SK-N-MC (cell line): ENCODE measurements around the gene EN2.

ENCODE experiments used
- DNase-seq: peaks from one replicate; pipeline ENCODE4 v3.0.0-alpha.2; 2011; ENCODE audit warnings: low read depth, low spot score
- H3K27ac ChIP-seq: fragments of 200-600 bp; sonication (generic); 2 replicates; pipeline ENCODE4 v1.5.1; 2016; ENCODE audit warnings: mixed run types
- H3K36me3 ChIP-seq: fragments of 200-600 bp; sonication (generic); 2 replicates; pipeline ENCODE4 v1.6.1; 2017; ENCODE audit warnings: antibody characterized with exemption, low read length, mixed read lengths; ENCODE audit not compliant: insufficient read depth
- H3K4me3 ChIP-seq: fragments of 200-600 bp; sonication (generic); 2 replicates; pipeline ENCODE4 v1.5.1; 2016
- H3K9ac ChIP-seq: fragments of 200-600 bp; sonication (generic); 2 replicates; pipeline ENCODE4 v1.8.0; 2017; ENCODE audit warnings: mixed run types, mixed read lengths; ENCODE audit not compliant: insufficient read length
- H3K9me3 ChIP-seq: fragments of 200-600 bp; sonication (generic); 2 replicates; pipeline ENCODE4 v1.6.1; 2017; ENCODE audit warnings: low read depth, mild to moderate bottlenecking, antibody characterized with exemption, low read length, moderate library complexity, mixed read lengths
- EZH2 ChIP-seq: fragments of 200-600 bp; sonication (generic); IDR thresholded peaks from one replicate; pipeline ENCODE4 v1.6.1; 2017; ENCODE audit warnings: antibody characterized with exemption
- FOXP2 ChIP-seq: optimal IDR thresholded peaks from 2 replicates; pipeline ENCODE3; 2011; ENCODE audit warnings: mild to moderate bottlenecking, moderate library complexity; ENCODE audit not compliant: insufficient read depth; ENCODE audit errors: extremely low read length, control extremely low read depth
- POLR2AphosphoS5 ChIP-seq: IDR thresholded peaks from 2 replicates; pipeline ENCODE4 v1.6.1; 2012; ENCODE audit warnings: mild to moderate bottlenecking, low read depth, low read length, borderline replicate concordance

EN2 gene

GRCh38 chr7:155447603-155448002 is 10.3 kb upstream of the EN2 start:
- H3K36me3 ChIP-seq: no peaks in the 10 kb centered on the region
- H3K9ac ChIP-seq: no peak overlapping the region
- TF ChIP-seq POLR2AphosphoS5 (no peak), FOXP2 (no peak), EZH2 (no peak)
- H3K9me3 ChIP-seq: no peaks in the 10 kb centered on the region
- no peak for DNase-seq
- no peak overlapping the region for H3K4me3 ChIP-seq
- H3K27ac ChIP-seq: no peak overlapping the region

- Histone ChIP-seq H3K27ac (no peak overlapping the region), H3K4me3 (peak overlapping the region; percentile 67), H3K36me3 (no peaks in the 10 kb centered on the region), H3K9ac (no peak overlapping the region), H3K9me3 (no peaks in the 10 kb centered on the region)
- TF ChIP-seq POLR2AphosphoS5: no peak
- no peak for TF ChIP-seq EZH2
- TF ChIP-seq FOXP2: no peak
- no peak for DNase-seq
Observed at GRCh38 chr7:155448632-155449007, 9.3 kb upstream of the EN2 start.

- no peak overlapping the region for H3K27ac ChIP-seq
- H3K4me3 ChIP-seq: peak overlapping the region; percentile 67
- no peak for DNase-seq
- H3K9ac ChIP-seq: no peak overlapping the region
- H3K36me3 ChIP-seq: no peaks in the 10 kb centered on the region
- no peaks in the 10 kb centered on the region for H3K9me3 ChIP-seq
- no peak for TF ChIP-seq POLR2AphosphoS5
- TF ChIP-seq FOXP2: no peak
- no peak for TF ChIP-seq EZH2
Observed at GRCh38 chr7:155449008-155449868, 8.7 kb upstream of the EN2 start.

GRCh38 chr7:155449869-155450557 is 7.9 kb upstream of the EN2 start:
- peak overlapping the region; percentile 67 for H3K4me3 ChIP-seq
- no peaks in the 10 kb centered on the region for H3K36me3 ChIP-seq
- TF ChIP-seq EZH2: no peak
- TF ChIP-seq POLR2AphosphoS5: no peak
- TF ChIP-seq FOXP2: no peak
- H3K9ac ChIP-seq: no peak overlapping the region
- H3K9me3 ChIP-seq: no peaks in the 10 kb centered on the region
- no peak for DNase-seq
- H3K27ac ChIP-seq: no peak overlapping the region

- TF ChIP-seq FOXP2: no peak
- no peaks in the 10 kb centered on the region for H3K9me3 ChIP-seq
- H3K9ac ChIP-seq: no peak overlapping the region
- no peaks in the 10 kb centered on the region for H3K36me3 ChIP-seq
- H3K4me3 ChIP-seq: no peak overlapping the region
- H3K27ac ChIP-seq: no peak overlapping the region
- DNase-seq: no peak
Observed at GRCh38 chr7:155450558-155450969, 7.4 kb upstream of the EN2 start.

GRCh38 chr7:155450970-155451801 is 6.7 kb upstream of the EN2 start:
- no peaks in the 10 kb centered on the region for H3K36me3 ChIP-seq
- no peak overlapping the region for H3K27ac ChIP-seq
- H3K9ac ChIP-seq: no peak overlapping the region
- no peak overlapping the region for H3K4me3 ChIP-seq
- DNase-seq: no peak
- TF ChIP-seq EZH2 (no peak), POLR2AphosphoS5 (no peak), FOXP2 (no peak)
- no peaks in the 10 kb centered on the region for H3K9me3 ChIP-seq

- H3K9me3 ChIP-seq: no peaks in the 10 kb centered on the region
- TF ChIP-seq POLR2AphosphoS5 (no peak), EZH2 (no peak), FOXP2 (no peak)
- H3K9ac ChIP-seq: no peak overlapping the region
- H3K36me3 ChIP-seq: no peaks in the 10 kb centered on the region
- no peak overlapping the region for H3K27ac ChIP-seq
- DNase-seq: no peak
- H3K4me3 ChIP-seq: no peak overlapping the region
Observed at GRCh38 chr7:155451840-155452239, 6.1 kb upstream of the EN2 start.
